Chondrocyte (in vitro differentiated cells): ENCODE measurements around the gene PLXDC2. TPM values are rescaled to one million over a fixed set of nuclear protein-coding genes. Genes with fewer than 3 reads are reported as not detected.

ENCODE experiments used
- DNase-seq: peaks from one replicate; pipeline ENCODE4 v3.0.0; 2021; ENCODE audit warnings: mixed read lengths, low spot score
- H3K27ac Mint-ChIP-seq: one replicate; pipeline ENCODE4 v1.8.0; 2021; ENCODE audit warnings: mild to moderate bottlenecking, moderate library complexity, mixed read lengths; ENCODE audit not compliant: unreplicated experiment
- H3K27me3 Mint-ChIP-seq: 2 replicates; pipeline ENCODE4 v1.8.0; 2021; ENCODE audit warnings: low read depth, mixed read lengths
- H3K36me3 Mint-ChIP-seq: 2 replicates; pipeline ENCODE4 v1.8.0; 2021; ENCODE audit warnings: low read depth, mixed read lengths
- H3K4me1 Mint-ChIP-seq: 2 replicates; pipeline ENCODE4 v1.8.0; 2021; ENCODE audit warnings: low read depth, mild to moderate bottlenecking, mixed read lengths
- H3K4me3 Mint-ChIP-seq: one replicate; pipeline ENCODE4 v1.8.0; 2021; ENCODE audit warnings: mild to moderate bottlenecking, moderate library complexity, mixed read lengths; ENCODE audit not compliant: unreplicated experiment
- H3K9me3 Mint-ChIP-seq: 2 replicates; pipeline ENCODE4 v1.8.0; 2021; ENCODE audit warnings: low read depth, mixed read lengths
- total RNA-seq: library from RNA; stranded (reverse); gene quantifications from 3 replicates; pipeline ENCODE4 v1.2.1, GENCODE V29; 2021
- TF ChIP-seq, protein P1 (sequence below): fragments of 200-600 bp; sonication (generic); IDR thresholded peaks from 2 replicates; pipeline ENCODE4 v1.5.0; 2021; ENCODE audit warnings: antibody characterized with exemption, mild to moderate bottlenecking, moderate library complexity

The PLXDC2 gene
- total RNA-seq, 1 donor from 2014 or later, result 88.5 TPM

DNA sequence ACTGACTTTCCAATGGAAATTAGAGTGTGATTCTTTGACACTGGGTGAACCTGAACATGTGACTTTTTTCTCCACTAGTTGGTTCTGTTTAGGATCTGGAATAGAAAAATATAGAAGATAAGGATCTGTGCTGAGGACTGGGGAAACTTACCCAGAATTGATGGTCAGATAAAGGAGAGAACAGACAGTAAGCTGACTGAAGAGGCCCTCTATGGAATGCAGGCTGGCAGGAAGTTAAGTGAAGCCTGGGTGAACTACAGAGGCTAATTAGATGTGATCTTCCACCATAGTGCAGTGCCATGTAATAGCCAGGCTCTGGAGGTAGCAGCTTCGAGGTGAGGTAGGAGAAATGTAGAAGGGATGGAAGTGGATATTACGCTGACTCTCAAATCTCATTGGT, 455.3 kb downstream of the PLXDC2 start:
- TF ChIP-seq, protein P1, sequence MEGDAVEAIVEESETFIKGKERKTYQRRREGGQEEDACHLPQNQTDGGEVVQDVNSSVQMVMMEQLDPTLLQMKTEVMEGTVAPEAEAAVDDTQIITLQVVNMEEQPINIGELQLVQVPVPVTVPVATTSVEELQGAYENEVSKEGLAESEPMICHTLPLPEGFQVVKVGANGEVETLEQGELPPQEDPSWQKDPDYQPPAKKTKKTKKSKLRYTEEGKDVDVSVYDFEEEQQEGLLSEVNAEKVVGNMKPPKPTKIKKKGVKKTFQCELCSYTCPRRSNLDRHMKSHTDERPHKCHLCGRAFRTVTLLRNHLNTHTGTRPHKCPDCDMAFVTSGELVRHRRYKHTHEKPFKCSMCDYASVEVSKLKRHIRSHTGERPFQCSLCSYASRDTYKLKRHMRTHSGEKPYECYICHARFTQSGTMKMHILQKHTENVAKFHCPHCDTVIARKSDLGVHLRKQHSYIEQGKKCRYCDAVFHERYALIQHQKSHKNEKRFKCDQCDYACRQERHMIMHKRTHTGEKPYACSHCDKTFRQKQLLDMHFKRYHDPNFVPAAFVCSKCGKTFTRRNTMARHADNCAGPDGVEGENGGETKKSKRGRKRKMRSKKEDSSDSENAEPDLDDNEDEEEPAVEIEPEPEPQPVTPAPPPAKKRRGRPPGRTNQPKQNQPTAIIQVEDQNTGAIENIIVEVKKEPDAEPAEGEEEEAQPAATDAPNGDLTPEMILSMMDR, result no peak
- Mint-ChIP-seq H3K36me3 (peaks cover 7% of the 10 kb centered on the region), H3K4me1 (peaks cover 9% of the 10 kb centered on the region), H3K27ac (no peak overlapping the region), H3K9me3 (no peaks in the 10 kb centered on the region), H3K27me3 (no peaks in the 10 kb centered on the region), H3K4me3 (no peak overlapping the region)
- DNase-seq, result no peak

DNA sequence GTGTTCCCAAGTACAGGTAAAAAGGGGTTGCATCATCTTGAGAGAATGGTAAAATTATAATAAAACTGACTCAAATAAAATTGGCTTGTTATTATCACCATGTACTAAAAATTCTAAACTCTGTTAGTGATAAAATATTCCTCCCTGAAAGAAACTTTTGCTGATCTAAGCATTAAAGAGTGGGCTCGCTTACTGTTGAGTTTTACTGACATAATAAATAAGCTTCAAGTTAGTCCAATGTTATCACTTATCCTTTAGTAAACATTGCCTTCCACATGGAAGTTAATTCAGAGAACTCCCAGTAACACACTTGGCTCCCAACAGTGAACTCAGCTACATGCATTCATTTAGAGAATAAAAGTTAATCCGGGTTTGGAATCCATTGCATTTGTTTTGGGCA, 456.4 kb downstream of the PLXDC2 start:
- Mint-ChIP-seq H3K27me3 (no peaks in the 10 kb centered on the region), H3K27ac (no peak overlapping the region), H3K36me3 (peaks cover 7% of the 10 kb centered on the region), H3K4me3 (no peak overlapping the region), H3K9me3 (no peaks in the 10 kb centered on the region), H3K4me1 (peaks cover 14% of the 10 kb centered on the region)
- TF ChIP-seq, protein P1, result no peak
- DNase-seq, result no peak

DNA sequence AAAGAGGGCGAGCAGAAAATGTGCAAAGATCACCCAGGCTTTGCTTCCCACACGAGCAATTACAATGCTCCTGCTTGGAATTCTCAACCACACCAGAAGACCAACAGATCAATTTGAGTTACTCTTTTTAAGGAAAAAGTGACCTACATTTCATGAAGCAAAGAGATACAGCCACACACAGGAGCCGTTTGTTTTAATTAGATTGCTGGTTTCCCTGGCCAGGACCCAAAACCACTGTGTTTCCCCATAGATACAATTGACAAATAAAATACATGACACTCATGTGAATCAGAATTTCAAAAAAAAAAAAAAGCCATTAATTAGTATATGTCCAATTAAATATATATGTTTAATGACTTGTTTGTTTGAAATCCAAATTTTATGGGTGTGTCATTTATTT, 458.3 kb downstream of the PLXDC2 start:
- no peak overlapping the region for H3K4me3 Mint-ChIP-seq
- DNase-seq, result no peak
- H3K9me3 Mint-ChIP-seq, result no peaks in the 10 kb centered on the region
- peaks cover 14% of the 10 kb centered on the region for H3K4me1 Mint-ChIP-seq
- TF ChIP-seq, protein P1, result no peak
- no peaks in the 10 kb centered on the region for H3K27me3 Mint-ChIP-seq
- H3K27ac Mint-ChIP-seq, result no peak overlapping the region
- H3K36me3 Mint-ChIP-seq, result peaks cover 9% of the 10 kb centered on the region

DNA sequence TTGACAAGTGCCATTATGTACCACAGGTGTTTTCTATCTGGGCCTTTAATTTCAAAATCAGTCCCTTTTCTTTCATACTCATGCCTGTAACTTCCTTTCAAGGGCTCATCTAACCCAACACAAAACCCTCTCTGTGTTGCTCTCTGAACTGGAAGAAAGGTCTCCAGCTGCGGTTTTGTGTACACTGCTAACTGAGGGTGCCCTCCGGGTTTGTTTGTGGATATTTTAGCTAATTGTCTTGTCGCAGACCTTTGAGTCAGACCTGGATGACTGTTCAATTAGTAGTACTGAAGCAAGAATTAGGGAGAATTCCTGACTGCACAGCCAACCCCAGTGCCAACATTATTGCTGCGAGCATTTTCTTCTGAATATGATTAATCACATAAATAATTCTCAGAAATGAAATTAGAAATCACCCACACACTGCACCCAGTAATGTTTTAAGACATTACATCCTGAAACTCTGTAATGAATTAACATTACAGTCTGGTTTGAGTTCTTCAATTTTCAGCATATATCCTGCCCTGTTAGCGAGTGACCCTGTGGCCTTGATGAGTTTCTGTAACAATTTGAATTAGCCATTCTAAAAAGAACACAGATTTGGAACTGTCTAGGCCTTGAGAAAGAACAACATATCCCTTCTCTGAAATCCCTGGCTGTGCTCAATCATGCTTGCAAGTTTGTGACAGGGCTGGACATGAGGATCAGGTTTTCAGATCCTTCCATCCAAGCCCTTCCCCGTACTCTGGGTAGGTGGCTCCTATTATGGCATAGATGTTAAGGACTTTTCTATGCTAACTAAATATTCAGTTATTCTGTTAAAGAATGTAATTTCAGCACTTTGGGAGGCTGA, 460.1 kb downstream of the PLXDC2 start:
- peaks cover 14% of the 10 kb centered on the region for H3K4me1 Mint-ChIP-seq
- H3K9me3 Mint-ChIP-seq, result no peaks in the 10 kb centered on the region
- no peaks in the 10 kb centered on the region for H3K27me3 Mint-ChIP-seq
- H3K27ac Mint-ChIP-seq, result no peak overlapping the region
- no peak overlapping the region for H3K4me3 Mint-ChIP-seq
- peaks cover 18% of the 10 kb centered on the region for H3K36me3 Mint-ChIP-seq
- TF ChIP-seq, protein P1, result no peak
- no peak for DNase-seq

DNA sequence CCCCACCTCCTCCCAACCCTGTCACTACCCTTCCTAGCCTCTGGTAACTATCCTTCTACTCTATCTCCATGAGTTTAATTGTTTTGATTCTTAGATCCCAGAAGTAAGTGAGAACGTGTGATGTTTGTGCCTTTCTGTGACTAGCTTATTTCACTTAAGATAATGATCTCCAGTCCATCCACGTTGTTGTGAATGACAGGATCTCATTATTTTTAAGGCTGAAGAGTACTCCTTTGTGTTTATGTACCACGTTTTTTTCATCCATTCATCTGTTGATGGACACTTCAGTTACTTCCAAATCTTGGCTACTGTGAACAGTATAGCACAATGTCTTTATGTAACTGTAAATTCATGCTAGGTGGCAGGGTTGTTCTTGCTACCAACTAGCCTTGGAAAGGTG, 461.6 kb downstream of the PLXDC2 start:
- H3K4me3 Mint-ChIP-seq, result no peak overlapping the region
- peaks cover 22% of the 10 kb centered on the region for H3K36me3 Mint-ChIP-seq
- peaks cover 14% of the 10 kb centered on the region for H3K4me1 Mint-ChIP-seq
- no peaks in the 10 kb centered on the region for H3K27me3 Mint-ChIP-seq
- H3K9me3 Mint-ChIP-seq, result no peaks in the 10 kb centered on the region
- no peak overlapping the region for H3K27ac Mint-ChIP-seq
- TF ChIP-seq, protein P1, result no peak
- DNase-seq, result no peak
